OCI-LY1 (cell line): ENCODE measurements around the gene KIF15.

Experiments used
- H2AFZ ChIP-seq: fragments of 200-600 bp; sonication (generic), shearing (Covaris generic); 2 replicates; pipeline ENCODE4 v1.6.0; 2014; ENCODE audit warnings: antibody characterized with exemption, mild to moderate bottlenecking, low read length
- H3F3A ChIP-seq: fragments of 200-600 bp; sonication (generic), shearing (Covaris generic); 2 replicates; pipeline ENCODE4 v1.6.0; 2014; ENCODE audit warnings: mild to moderate bottlenecking, antibody characterized with exemption, low read length, moderate library complexity; ENCODE audit not compliant: insufficient read depth
- H3K27ac ChIP-seq: fragments of 200-600 bp; sonication (generic); 2 replicates; pipeline ENCODE4 v1.5.1; 2014; ENCODE audit warnings: low read length, mixed run types, mild to moderate bottlenecking, low read depth; ENCODE audit not compliant: poor library complexity, severe bottlenecking
- H3K27me3 ChIP-seq: fragments of 200-600 bp; sonication (generic); 2 replicates; pipeline ENCODE4 v1.6.0; 2014; ENCODE audit warnings: antibody characterized with exemption, mild to moderate bottlenecking, low read length, moderate library complexity; ENCODE audit not compliant: insufficient read depth
- H3K36me3 ChIP-seq: fragments of 200-600 bp; sonication (generic); 2 replicates; pipeline ENCODE4 v1.6.1; 2014; ENCODE audit warnings: mild to moderate bottlenecking, antibody characterized with exemption, low read length, moderate library complexity, mixed read lengths; ENCODE audit not compliant: insufficient read depth
- H3K4me1 ChIP-seq: fragments of 200-600 bp; sonication (generic); 2 replicates; pipeline ENCODE4 v1.5.1; 2014; ENCODE audit warnings: mild to moderate bottlenecking, low read length, moderate library complexity; ENCODE audit not compliant: insufficient read depth, severe bottlenecking
- H3K4me2 ChIP-seq: fragments of 200-600 bp; sonication (generic), shearing (Covaris generic); 2 replicates; pipeline ENCODE4 v1.6.1; 2014; ENCODE audit warnings: low read length
- H3K4me3 ChIP-seq: fragments of 200-600 bp; sonication (generic); 2 replicates; pipeline ENCODE4 v1.5.1; 2014; ENCODE audit warnings: low read length, low read depth, mild to moderate bottlenecking, mixed read lengths; ENCODE audit not compliant: poor library complexity, severe bottlenecking
- H3K79me2 ChIP-seq: fragments of 200-600 bp; shearing (Covaris generic); 2 replicates; pipeline ENCODE4 v1.6.1; 2016; ENCODE audit warnings: mixed run types, low read length, mixed read lengths; ENCODE audit not compliant: insufficient read depth
- H3K9ac ChIP-seq: fragments of 200-600 bp; sonication (generic), shearing (Covaris generic); 2 replicates; pipeline ENCODE4 v1.6.1; 2014; ENCODE audit warnings: mild to moderate bottlenecking, low read length, mixed read lengths
- H3K9me2 ChIP-seq: fragments of 200-600 bp; sonication (generic), shearing (Covaris generic); 2 replicates; pipeline ENCODE4 v1.6.1; 2014; ENCODE audit warnings: low read depth, mild to moderate bottlenecking, low read length, mixed read lengths
- H3K9me3 ChIP-seq: fragments of 200-600 bp; shearing (Covaris generic); 2 replicates; pipeline ENCODE4 v1.6.1; 2014; ENCODE audit warnings: low read length, mixed read lengths
- H4K20me1 ChIP-seq: fragments of 200-600 bp; sonication (generic), shearing (Covaris generic); 2 replicates; pipeline ENCODE4 v1.6.0; 2016; ENCODE audit warnings: mild to moderate bottlenecking, low read length; ENCODE audit not compliant: insufficient read depth
- EZH2 ChIP-seq: fragments of 200-600 bp; sonication (generic), shearing (Covaris generic); IDR thresholded peaks from 2 replicates; pipeline ENCODE4 v1.8.0; 2017; ENCODE audit warnings: borderline replicate concordance, mixed run types, mild to moderate bottlenecking, antibody characterized with exemption, low read length, moderate library complexity, mixed read lengths
- TF ChIP-seq, protein P1 (sequence below): fragments of 200-600 bp; sonication (generic), shearing (Covaris generic); IDR thresholded peaks from 2 replicates; pipeline ENCODE4 v1.5.1; 2017; ENCODE audit warnings: mild to moderate bottlenecking, antibody characterized with exemption, low read length, moderate library complexity, mixed read lengths

Gene KIF15

DNA sequence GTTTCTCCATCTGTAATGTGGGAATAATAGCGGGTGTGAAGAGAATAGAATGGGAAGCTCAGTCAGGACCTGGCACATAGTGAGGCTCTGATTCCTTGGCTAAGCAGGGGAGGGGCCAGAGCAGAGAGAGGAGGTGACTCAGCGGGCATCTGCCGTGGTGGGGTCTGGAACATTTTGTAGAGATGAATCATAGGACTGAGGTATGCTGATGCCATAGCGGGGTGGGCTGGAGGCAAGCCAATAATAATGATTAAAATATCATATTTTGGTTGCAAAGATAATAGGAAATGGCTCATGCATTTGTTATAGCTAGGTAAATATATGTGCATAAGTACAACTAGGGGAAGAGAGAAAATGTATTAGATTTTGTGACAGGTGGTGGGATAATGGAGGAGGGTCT lies 124.0 kb downstream of the KIF15 start:
- Histone ChIP-seq H3K27me3 (0 out of 2 replicates have a peak, but pooled peaks cover 4% of the 10 kb centered on the region), H3K79me2 (no peaks in the 10 kb centered on the region), H3K9me3 (no peaks in the 10 kb centered on the region), H3K9ac (no peak overlapping the region), H3F3A (no peaks in the 10 kb centered on the region), H3K4me1 (no peaks in the 10 kb centered on the region), H3K4me2 (no peak overlapping the region), H3K36me3 (no peaks in the 10 kb centered on the region), H3K27ac (no peak overlapping the region), H3K4me3 (no peak overlapping the region), H4K20me1 (no peaks in the 10 kb centered on the region), H2AFZ (no peak overlapping the region), H3K9me2 (no peaks in the 10 kb centered on the region)
- TF ChIP-seq, protein P1, sequence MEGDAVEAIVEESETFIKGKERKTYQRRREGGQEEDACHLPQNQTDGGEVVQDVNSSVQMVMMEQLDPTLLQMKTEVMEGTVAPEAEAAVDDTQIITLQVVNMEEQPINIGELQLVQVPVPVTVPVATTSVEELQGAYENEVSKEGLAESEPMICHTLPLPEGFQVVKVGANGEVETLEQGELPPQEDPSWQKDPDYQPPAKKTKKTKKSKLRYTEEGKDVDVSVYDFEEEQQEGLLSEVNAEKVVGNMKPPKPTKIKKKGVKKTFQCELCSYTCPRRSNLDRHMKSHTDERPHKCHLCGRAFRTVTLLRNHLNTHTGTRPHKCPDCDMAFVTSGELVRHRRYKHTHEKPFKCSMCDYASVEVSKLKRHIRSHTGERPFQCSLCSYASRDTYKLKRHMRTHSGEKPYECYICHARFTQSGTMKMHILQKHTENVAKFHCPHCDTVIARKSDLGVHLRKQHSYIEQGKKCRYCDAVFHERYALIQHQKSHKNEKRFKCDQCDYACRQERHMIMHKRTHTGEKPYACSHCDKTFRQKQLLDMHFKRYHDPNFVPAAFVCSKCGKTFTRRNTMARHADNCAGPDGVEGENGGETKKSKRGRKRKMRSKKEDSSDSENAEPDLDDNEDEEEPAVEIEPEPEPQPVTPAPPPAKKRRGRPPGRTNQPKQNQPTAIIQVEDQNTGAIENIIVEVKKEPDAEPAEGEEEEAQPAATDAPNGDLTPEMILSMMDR = no peak
- TF ChIP-seq EZH2 = no peak

DNA sequence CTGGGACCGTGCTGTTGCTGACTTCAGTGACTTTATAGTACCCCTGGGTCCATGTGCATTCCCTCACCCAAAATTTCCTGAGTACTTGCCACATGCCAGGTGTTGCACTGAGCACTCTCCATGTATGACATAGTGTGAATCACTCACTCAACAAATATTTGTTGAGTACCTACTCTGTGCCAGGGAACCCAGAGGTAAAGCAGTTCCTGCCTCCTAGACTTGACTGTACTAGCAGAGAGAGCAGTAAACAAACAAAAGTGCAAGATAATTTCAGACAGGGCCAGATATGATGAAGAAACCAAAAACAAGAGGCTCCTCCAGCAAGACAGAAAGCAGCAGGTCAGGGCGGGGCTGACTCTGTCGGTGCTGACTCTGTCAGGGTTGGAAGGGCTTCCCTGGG lies 125.0 kb downstream of the KIF15 start:
- Histone ChIP-seq H3K4me1 (no peaks in the 10 kb centered on the region), H4K20me1 (no peaks in the 10 kb centered on the region), H3K27me3 (0 out of 2 replicates have a peak, but pooled peaks cover 4% of the 10 kb centered on the region), H3K9me2 (no peaks in the 10 kb centered on the region), H3K9me3 (no peaks in the 10 kb centered on the region), H3F3A (no peaks in the 10 kb centered on the region), H2AFZ (no peak overlapping the region), H3K9ac (no peak overlapping the region), H3K4me3 (no peak overlapping the region), H3K27ac (no peak overlapping the region), H3K36me3 (no peaks in the 10 kb centered on the region), H3K4me2 (no peak overlapping the region), H3K79me2 (no peaks in the 10 kb centered on the region)
- no peak for TF ChIP-seq EZH2
- TF ChIP-seq, protein P1 = no peak

DNA sequence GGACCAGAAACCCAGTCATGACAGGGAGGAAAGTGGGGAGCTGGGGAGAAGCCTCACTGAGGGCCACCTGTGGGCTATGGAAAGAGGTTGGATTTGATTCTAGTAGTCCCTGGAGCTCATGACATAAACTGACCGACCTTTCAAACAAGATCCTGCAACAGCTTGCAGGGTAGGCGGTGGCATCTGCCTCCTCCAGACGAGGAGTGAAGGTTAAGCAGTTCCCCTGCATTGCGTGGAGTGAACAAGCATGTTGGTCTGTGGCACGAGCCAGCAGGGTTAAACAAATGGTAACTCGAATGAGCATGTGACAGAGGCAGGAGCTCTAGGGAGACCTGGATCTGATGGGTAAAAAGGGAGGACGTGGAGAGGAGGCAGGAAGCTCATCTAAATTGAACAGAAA lies 125.5 kb downstream of the KIF15 start:
- Histone ChIP-seq H3K9me2 (no peaks in the 10 kb centered on the region), H3K4me2 (no peak overlapping the region), H3F3A (no peaks in the 10 kb centered on the region), H4K20me1 (no peaks in the 10 kb centered on the region), H3K4me3 (no peak overlapping the region), H2AFZ (no peak overlapping the region), H3K36me3 (no peaks in the 10 kb centered on the region), H3K27ac (no peak overlapping the region), H3K27me3 (0 out of 2 replicates have a peak, but pooled peaks cover 4% of the 10 kb centered on the region), H3K4me1 (no peaks in the 10 kb centered on the region), H3K9me3 (no peaks in the 10 kb centered on the region), H3K79me2 (no peaks in the 10 kb centered on the region), H3K9ac (no peak overlapping the region)
- TF ChIP-seq, protein P1 = no peak
- TF ChIP-seq EZH2 = no peak
